GM10248 (cell line): ENCODE results near the gene C1orf226.

Experiments used
- CTCF ChIA-PET: fragments of 300-600 bp; sonication (Branson Sonifier 250); formaldehyde crosslinking; extraction: SDS; loops from one replicate; lab custom pipeline; 2021; ENCODE audit warnings: antibody characterized with exemption; lab: Yijun Ruan, JAX
- POLR2A ChIA-PET: fragments of 350-650 bp; sonication (Branson Sonifier 250); formaldehyde crosslinking; extraction: SDS; loops from one replicate; lab custom pipeline; 2020; ENCODE audit warnings: antibody characterized with exemption; lab: Yijun Ruan, JAX
- DNase-seq: peaks from one replicate; pipeline ENCODE4 v3.0.0; 2012; ENCODE audit errors: extremely low spot score
- TF ChIP-seq, protein P1 (sequence below): IDR thresholded peaks from 2 replicates; pipeline ENCODE4 v1.5.1; 2012; ENCODE audit warnings: mild to moderate bottlenecking, low read depth; ENCODE audit errors: extremely low read depth, missing control alignments, control extremely low read depth

C1orf226 gene

DNA sequence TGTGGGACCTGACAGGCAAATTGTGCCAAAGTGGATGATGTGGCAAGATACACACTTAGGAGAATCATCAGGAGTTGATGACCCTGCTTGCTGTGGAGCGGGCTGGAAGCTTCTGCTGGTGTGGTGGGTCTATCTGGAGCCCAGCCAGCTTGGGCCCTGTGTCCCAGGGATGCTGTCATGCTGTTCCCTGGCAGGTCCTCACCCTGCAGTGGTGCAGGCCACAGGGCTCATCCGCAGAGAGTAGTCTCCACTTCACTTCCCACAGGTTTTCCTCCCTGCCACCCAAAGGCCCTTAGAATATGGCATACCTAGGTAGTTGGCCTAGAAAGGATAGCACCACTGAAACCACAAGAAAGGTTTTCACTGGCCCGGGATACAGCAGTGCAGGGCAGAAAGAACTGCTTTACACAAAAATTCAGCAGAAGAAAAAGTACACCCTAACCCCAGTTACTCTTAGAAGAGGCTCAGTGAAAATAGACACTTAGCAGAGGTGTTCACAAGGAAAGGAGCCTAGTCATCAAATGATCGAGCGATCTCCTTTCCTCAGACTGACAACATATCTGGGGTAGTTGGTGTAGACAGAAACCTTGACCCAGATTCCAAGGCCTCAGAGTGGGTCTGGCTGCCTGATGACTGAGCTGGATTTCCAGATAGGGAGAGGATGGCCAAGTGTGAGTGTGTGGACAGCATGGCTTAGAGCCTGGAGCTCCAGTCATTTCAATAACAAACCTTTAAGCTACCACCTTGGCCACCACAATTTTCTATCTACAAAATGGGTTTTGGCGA, 1.3 kb upstream of the C1orf226 start:
- TF ChIP-seq, protein P1, sequence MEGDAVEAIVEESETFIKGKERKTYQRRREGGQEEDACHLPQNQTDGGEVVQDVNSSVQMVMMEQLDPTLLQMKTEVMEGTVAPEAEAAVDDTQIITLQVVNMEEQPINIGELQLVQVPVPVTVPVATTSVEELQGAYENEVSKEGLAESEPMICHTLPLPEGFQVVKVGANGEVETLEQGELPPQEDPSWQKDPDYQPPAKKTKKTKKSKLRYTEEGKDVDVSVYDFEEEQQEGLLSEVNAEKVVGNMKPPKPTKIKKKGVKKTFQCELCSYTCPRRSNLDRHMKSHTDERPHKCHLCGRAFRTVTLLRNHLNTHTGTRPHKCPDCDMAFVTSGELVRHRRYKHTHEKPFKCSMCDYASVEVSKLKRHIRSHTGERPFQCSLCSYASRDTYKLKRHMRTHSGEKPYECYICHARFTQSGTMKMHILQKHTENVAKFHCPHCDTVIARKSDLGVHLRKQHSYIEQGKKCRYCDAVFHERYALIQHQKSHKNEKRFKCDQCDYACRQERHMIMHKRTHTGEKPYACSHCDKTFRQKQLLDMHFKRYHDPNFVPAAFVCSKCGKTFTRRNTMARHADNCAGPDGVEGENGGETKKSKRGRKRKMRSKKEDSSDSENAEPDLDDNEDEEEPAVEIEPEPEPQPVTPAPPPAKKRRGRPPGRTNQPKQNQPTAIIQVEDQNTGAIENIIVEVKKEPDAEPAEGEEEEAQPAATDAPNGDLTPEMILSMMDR = no peak
- DNase-seq = no peak
- ChIA-PET POLR2A (no interaction called here), CTCF (interaction anchor here (1.4 to 3.3 kb wide), 2 partner anchors 11 to 23 kb away, joined by 4 to 21 read pairs; no protein-coding TSS in a partner anchor)

DNA sequence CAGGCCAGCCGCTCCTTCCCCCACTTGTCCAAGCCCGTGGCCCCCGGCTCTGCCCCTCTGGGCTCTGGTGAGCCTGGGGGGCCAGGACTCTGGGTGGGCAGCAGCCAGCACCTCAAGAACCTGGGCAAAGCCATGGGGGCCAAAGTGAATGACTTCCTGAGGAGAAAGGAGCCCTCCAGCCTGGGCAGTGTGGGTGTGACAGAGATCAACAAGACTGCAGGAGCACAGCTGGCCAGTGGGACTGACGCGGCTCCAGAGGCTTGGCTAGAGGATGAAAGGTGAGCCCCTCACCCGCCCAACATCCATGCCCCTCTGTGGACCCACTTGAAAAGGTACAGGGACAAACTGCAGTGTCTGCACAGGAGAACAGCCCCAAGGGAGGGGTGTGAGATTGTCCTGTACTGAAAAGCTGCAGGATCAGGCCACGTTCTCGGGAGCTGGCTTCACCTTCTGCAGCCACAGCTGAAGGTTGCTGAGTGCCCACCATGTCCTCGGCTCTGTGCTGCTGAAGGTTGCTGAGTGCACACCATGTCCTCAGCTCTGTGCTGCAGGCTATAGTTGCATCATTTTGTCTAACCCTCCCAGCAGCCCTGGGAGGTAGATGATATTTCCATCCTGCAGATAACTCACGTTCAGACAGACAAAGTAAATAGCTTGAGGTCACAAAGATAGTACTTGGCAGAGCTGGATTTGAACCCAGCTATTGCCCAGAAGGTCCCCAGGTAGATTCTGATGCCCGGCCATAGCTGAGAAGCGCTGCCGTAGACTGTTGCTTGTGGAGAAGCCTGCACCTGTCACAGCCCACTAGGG, 618 bp downstream of the C1orf226 start:
- CTCF ChIA-PET = interaction anchor here (0.8 to 3.3 kb wide), 5 partner anchors 9 to 231 kb away, joined by 3 to 21 read pairs (median 4); no protein-coding TSS in a partner anchor
- POLR2A ChIA-PET = no interaction called here
- DNase-seq = no peak
- TF ChIP-seq, protein P1 = no peak

DNA sequence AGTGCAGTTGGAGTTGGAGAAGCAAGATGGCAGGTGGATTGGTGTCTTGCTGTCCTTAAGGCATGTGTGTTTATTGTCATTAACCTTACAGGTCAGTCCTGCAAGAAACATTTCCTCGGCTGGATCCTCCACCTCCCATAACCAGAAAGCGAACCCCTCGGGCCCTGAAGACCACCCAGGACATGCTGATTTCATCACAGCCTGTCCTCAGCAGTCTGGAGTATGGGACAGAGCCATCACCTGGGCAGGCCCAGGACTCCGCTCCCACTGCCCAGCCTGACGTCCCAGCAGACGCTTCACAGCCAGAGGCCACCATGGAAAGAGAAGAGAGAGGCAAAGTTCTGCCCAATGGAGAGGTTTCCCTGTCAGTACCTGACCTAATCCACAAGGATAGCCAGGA, 1.6 kb downstream of the C1orf226 start:
- TF ChIP-seq, protein P1 = no peak
- CTCF ChIA-PET = interaction anchor here (0.8 to 3.3 kb wide), 5 partner anchors 8 to 25 kb away, joined by 3 to 21 read pairs (median 4); no protein-coding TSS in a partner anchor
- no peak for DNase-seq
- POLR2A ChIA-PET = no interaction called here

DNA sequence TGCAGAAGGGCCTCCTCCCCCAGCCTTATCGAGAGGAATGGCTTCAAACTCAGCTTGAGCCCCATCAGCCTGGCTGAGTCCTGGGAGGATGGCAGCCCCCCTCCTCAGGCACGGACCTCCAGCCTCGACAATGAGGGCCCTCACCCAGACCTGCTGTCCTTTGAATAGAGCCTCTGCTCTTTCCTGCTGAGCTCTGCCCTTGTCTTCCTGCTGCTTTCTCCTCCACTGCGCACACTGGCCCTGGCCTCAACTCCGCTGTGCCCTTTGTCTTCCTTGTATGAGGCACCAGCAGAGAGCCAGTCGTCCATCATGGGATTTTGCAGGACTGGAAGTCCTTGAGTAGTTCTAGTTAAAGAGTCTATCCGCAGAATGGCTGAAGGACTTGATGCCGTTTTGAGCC, 2.0 kb downstream of the C1orf226 start:
- no peak for DNase-seq
- ChIA-PET CTCF (interaction anchor here (1.1 to 3.3 kb wide), 5 partner anchors 8 to 327 kb away, joined by 3 to 21 read pairs (median 4); no protein-coding TSS in a partner anchor), POLR2A (no interaction called here)
- TF ChIP-seq, protein P1 = no peak

DNA sequence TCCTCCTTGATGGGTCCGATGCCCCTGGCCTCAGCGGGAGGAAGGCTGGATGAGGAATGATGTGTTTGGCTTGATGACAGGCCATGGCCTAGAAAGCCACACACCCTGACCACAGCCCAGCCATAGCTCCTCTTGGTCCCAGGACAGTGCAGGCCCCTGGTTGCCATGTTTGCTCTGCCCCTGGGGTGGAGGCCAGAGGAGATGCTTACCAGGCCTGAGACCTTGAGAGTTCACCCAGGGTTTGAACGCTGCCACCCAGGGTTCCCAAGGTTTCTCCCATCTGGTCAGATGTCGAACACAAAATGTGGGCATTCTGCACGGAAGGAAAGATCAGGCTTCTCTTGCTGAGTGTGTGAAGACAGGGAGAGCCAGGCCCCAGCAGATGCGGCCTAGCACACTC, 2.6 kb downstream of the C1orf226 start:
- ChIA-PET POLR2A (no interaction called here), CTCF (interaction anchor here (1.2 to 2.9 kb wide), 3 partner anchors 12 to 328 kb away, joined by 3 to 9 read pairs (median 4); no protein-coding TSS in a partner anchor)
- DNase-seq = no peak
- TF ChIP-seq, protein P1 = no peak
